A549 treated with CpdA at 1 μM for 4 hours (cell line): ENCODE data around the gene APOE. TPM values are rescaled to one million over a fixed set of nuclear protein-coding genes. Genes with fewer than 3 reads are reported as not detected.

Source experiments
- total RNA-seq: library from RNA; stranded (reverse); fragments of 200-300 nt; extraction: Qiagen RNA extraction; gene quantifications from 5 replicates; pipeline ENCODE4 v1.2.3, GENCODE V29; 2022; ENCODE audit warnings: low read depth

APOE gene
- 11.0 to 19.4 TPM (median 15.3 TPM) in 5 replicates for total RNA-seq

GRCh38 chr19:44905437-44906160 is at the start of gene APOE:
Gene APOE (plus strand): TSS chr19:44905796. CDS start chr19:44906625, 829 bp downstream.

GRCh38 chr19:44891016-44891882 is 14.3 kb upstream of the APOE start, which contains the start of gene TOMM40:
Gene TOMM40 (plus strand): TSS chr19:44891254. CDS start chr19:44891416, 162 bp downstream.

DNA sequence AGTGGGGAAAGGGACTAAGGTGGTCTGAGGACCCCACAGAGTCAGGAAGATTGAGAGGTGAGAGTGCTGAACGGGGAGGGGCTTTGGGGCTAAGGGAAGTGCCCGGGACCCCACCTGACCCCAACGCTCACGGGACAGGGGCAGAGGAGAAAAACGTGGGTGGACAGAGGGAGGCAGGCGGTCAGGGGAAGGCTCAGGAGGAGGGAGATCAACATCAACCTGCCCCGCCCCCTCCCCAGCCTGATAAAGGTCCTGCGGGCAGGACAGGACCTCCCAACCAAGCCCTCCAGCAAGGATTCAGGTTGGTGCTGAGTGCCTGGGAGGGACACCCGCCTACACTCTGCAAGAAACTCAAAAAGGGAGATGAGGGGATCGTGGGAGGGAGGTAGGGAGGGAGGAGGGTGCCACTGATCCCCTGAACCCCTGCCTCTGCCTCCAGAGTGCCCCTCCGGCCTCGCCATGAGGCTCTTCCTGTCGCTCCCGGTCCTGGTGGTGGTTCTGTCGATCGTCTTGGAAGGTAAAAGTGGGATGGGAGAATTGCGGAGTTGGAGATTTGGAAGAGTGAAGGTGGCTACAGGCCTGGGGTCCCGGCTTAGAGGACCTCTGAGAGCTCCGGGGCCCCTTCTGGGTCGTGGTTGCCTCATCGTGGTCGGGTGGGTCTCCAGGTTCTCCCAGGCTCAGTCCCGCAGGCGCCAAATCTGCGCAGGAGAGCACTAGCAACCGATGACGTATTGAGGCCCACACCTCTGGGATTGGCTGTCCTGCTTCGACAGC is 9.0 kb downstream of the APOE start, which contains the start of gene APOC1:
Gene APOC1, plus strand, starts transcription at position 176 of the 774 bp plus-strand sequence. Its CDS starts 284 bp downstream, at position 460.

DNA sequence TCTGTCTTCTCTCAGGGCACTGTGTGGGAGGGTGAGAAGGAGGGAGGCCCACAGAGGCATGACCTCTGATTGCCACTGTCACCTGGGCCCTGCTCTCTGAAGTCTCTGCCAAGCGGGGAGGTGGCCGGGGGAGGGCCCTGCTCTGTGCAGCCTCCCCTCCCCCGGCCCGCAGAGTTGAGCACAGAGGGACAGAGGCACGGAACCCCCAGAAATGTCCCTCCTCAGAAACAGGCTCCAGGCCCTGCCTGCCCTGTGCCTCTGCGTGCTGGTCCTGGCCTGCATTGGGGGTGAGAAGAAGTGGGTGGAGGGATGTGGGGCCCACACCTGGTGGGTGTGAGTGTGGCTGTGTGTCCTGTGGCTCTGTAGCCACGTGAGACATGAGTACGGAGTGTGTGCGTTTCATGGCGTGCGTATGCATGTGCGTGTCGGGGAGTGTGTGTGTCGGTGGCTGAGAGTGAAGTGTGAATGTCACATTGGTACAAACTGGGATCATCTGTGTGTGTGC is 36.5 kb downstream of the APOE start, which contains the start of gene APOC4:
Gene APOC4, plus strand, starts transcription at position 171 of the 505 bp plus-strand sequence. Its CDS starts 41 bp downstream, at position 212.

DNA sequence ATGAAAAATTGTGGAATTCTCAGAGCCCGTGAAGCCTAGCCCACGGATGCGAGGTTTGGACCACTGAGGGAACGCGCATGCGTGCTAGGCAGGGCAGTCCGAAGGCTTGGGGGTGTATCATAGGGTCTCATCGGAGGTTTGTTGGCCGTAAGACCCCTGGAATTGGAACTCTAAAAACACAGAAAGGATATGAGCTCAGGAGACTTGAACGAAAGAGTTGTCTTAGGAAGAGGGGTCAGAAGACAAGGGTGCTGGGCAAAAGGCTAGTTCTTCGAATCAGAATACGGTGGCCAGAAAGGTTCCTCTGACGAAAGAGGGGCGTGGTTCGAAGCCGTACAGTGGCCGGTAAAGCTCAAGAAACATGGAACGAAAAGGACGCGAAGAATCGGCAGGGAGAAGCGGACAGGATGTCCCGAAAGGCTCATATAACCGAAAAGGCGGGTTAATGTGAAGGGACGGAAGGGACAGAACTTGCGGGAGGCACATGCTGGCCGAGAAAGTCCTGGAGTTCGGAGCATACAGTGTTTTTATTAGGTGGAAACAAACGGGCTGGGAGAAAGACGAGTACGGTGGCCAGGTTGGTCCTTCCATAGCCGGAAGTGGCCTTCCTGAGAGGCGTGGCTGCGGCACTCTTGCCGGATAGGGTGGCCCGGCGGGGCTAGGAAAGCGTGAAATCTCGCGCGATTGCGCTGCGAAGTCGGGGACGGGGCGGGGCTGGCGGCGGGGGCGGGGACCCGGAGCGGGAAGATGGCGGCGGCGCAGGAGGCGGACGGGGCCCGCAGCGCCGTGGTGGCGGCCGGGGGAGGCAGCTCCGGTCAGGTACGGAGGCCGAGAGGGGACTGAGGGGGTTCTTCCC is 49.3 kb downstream of the APOE start, which contains the start of gene CLPTM1:
Gene CLPTM1, plus strand, starts transcription at position 732 of the 856 bp plus-strand sequence. Its CDS starts 16 bp downstream, at position 748.

Other genes with a start within 250 kb of the APOE start
- gene CEACAM19, start 234.3 kb upstream of the APOE start, total RNA-seq, result 8.2 to 12.9 TPM (median 9.6 TPM) in 5 replicates
- 0.08 to 0.23 TPM (median 0.11 TPM) in 3 of 5 replicates, not detected in the others for gene CEACAM16, start 206.6 kb upstream of the APOE start, total RNA-seq
- 61.9 to 130 TPM (median 107 TPM) in 5 replicates for gene BCL3, start 157.1 kb upstream of the APOE start, total RNA-seq
- gene CBLC, start 127.9 kb upstream of the APOE start, total RNA-seq, result not detected in 5 replicates
- gene BCAM, start 96.7 kb upstream of the APOE start, total RNA-seq, result 62.9 to 86.9 TPM (median 77.5 TPM) in 5 replicates
- gene NECTIN2, start 59.5 kb upstream of the APOE start, total RNA-seq, result 71.2 to 91.2 TPM (median 84.6 TPM) in 5 replicates
- gene TOMM40, start 14.5 kb upstream of the APOE start, total RNA-seq, result 183 to 271 TPM (median 260 TPM) in 5 replicates
- gene APOC1, start 8.8 kb downstream of the APOE start, total RNA-seq, result 110 to 130 TPM (median 116 TPM) in 5 replicates
- gene APOC4, start 36.4 kb downstream of the APOE start, total RNA-seq, result not detected in 5 replicates
- not detected in 5 replicates for gene APOC2, start 40.3 kb downstream of the APOE start, total RNA-seq
- gene CLPTM1, start 49.6 kb downstream of the APOE start, total RNA-seq, result 127 to 184 TPM (median 178 TPM) in 5 replicates
- gene RELB, start 95.7 kb downstream of the APOE start, total RNA-seq, result 30.9 to 59.5 TPM (median 54.2 TPM) in 5 replicates
- gene CLASRP, start 133.2 kb downstream of the APOE start, total RNA-seq, result 58.1 to 70.1 TPM (median 63.4 TPM) in 5 replicates
- 5.1 to 9.5 TPM (median 8.6 TPM) in 5 replicates for gene ZNF296, start 170.7 kb downstream of the APOE start, total RNA-seq
- gene GEMIN7, start 173.5 kb downstream of the APOE start, total RNA-seq, result 85.5 to 94.6 TPM (median 87.1 TPM) in 5 replicates
- gene PPP1R37, start 187.4 kb downstream of the APOE start, total RNA-seq, result 22.9 to 30.9 TPM (median 28.4 TPM) in 5 replicates